ENCODE measurements around the gene ZNF581.

Gene ZNF581

DNA sequence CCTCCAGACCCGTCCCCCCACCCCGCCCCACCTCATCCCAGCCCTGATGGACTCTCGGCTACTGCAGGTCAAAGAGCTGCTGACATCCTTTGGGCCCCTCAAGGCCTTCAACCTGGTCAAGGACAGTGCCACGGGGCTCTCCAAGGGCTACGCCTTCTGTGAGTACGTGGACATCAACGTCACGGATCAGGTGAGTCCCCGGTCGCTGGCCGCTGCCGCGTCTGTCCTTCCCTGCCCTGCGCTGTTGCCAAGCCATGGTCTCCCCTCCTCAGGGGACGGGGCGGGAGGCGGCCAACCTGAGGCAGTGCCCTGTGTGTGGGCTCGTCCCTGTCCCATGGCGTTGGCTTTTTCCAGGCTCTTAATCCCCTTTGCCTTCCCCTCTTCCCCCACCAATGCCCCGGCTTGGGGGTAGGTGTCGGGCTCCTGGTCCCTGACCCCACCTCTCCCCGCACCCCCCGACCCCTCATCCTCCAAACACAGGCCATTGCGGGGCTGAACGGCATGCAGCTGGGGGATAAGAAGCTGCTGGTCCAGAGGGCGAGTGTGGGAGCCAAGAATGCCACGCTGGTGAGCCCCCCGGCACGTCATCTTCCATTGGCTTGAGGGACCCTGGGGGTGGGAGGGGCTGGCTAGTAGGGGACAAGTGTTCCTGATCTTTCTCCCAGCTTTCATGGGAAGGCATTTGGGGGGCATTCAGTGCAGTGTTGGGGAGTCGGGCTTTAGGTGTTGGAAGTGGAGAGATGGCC lies 25.3 kb downstream of the ZNF581 start:
- no peak for DNase-seq

DNA sequence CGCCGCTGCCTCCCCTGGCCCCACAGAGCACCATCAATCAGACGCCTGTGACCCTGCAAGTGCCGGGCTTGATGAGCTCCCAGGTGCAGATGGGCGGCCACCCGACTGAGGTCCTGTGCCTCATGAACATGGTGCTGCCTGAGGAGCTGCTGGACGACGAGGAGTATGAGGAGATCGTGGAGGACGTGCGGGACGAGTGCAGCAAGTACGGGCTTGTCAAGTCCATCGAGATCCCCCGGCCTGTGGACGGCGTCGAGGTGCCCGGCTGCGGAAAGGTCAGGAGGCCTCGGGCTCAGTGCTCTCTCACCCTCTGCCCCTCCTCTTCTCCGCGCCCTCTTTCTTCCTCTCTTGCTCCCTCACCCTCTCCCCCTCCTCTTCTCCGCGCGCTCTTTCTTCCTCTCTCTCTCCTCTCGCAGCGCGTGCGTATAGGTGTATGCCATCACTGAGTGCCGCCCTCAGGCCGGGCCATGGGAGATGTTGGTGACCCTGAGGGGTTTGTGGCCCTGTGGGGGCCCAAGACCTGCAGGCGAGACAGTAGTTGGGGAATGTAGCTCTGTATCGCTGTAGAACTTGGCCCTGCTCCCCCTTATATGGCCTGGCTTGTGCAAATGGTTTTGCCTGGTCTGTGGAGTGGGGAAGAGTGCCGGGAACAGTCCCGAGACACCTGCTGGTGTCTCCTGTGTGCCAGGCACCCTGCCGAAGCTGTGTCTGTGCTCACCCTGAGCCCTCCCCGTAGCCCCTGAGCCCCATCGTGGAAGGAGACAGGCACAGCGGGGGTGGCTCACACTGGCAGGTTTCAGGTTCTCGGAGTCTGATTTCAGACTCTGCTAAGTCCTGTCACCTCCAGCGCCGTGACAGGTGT lies 26.2 kb downstream of the ZNF581 start:
- no peak for DNase-seq

DNA sequence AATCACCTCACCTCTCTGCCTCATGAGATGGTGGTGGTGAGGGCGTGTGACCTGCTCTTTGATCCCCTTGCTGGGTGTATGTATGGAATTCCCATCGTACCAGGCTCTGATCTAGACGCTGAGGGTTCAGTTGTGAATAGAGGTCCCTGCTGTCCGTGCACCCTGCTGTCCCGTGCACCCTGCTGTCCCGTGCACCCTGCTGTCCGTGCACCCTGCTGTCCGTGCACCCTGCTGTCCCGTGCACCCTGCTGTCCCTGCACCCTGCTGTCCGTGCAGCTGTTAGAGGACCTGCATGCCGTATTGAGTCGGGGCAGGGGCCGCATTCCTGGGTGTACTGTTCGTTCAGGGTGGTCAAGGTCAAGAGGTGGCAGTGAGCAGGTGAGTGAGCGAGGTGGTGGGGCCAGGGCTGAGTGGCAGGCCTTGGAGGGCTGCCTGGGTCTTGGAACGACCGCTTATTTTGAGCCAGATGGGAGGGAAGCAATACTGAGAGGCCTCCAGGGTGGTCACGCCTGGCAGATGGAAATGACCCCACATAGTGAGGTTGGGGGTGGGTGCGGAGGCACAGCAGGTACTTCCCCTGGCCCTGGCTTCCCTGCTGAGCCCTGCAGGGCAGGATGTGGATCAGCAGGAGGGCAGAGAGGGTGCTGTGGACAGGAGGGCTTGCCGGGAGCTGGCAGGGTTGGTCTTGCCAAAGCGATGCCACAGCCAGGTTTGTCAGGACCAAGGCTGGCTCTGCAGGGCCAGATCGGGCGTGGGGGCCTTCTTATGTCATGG lies 27.0 kb downstream of the ZNF581 start:
- DNase-seq = no peak

GRCh38 chr19:55671054-55671378 lies 27.6 kb downstream of the ZNF581 start:
- DNase-seq = no peak

GRCh38 chr19:55672418-55672817 lies 29.0 kb downstream of the ZNF581 start:
- no peak for DNase-seq

GRCh38 chr19:55673465-55673864 lies 30.0 kb downstream of the ZNF581 start:
- DNase-seq = no peak

GRCh38 chr19:55673889-55674288 lies 30.4 kb downstream of the ZNF581 start:
- no peak for DNase-seq

GRCh38 chr19:55674459-55674840 lies 31.0 kb downstream of the ZNF581 start:
- no peak for DNase-seq

DNA sequence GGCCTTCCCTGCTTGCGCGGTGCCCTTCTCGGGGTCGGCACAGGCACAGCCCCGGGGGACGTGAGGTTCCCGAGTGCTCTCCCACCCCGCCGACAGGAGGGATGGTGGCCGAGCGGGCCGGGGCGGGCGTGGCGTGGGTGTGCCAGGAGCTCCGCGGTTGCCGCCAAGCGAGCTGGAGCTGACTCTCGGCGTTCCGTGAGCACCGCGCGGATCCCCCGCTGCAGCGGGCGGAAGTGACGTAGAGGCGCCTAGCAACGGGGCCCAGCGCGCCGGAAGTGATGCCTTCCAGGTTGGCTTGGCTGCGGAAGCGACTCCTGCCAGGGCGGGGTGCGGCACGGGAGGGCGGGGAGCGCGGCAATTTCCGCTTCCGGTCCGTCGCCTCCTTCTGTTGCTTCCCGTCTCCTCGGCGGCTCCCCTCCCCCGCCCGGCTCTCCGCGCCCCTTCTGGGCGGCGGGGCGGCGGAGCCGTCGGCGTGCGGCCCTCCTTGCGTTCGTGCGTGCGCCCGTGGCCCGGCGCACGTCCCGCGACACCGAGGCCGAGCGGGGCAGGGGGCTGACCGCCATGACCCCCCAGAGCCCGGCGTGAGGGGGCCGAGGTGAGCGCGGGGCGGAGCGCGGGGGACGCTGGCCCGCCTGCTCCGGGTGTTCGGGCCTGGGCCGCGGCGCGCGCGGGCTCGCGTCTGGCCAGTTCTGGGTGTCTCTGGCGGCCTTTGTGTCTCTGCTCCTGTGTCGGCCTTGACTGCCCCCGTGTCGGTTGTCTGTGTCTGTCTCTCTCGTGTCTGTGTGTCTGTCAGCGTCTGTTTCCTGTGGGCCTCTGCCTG lies 31.6 kb downstream of the ZNF581 start, which contains the start of gene EPN1:
Gene EPN1 (plus strand): TSS at position 386 of the 820 bp plus-strand sequence. CDS start 3,402 bp downstream, outside the sequence.
- DNase-seq = peak; percentile 79

GRCh38 chr19:55675661-55676354 lies 32.4 kb downstream of the ZNF581 start:
- no peak for DNase-seq

DNA sequence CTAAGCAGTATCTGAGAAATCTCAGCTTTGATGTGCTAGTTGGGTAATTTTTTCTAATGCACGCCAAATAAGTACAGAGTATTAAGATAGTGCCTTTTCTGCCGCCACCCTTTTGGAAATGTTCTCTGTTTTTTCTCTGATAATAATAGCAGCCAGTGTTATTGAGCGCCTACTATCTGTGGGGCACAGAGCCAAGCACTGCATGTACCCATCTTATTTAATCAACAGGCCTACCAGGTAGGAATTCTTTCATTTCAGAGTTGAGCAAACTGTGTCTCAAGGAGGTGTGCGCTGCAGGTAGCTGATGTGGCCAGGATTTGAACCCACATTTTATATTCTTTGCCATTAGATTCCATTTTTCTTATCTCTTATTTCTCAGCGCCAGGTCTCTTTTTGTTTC lies 32.9 kb downstream of the ZNF581 start:
- DNase-seq = no peak

DNA sequence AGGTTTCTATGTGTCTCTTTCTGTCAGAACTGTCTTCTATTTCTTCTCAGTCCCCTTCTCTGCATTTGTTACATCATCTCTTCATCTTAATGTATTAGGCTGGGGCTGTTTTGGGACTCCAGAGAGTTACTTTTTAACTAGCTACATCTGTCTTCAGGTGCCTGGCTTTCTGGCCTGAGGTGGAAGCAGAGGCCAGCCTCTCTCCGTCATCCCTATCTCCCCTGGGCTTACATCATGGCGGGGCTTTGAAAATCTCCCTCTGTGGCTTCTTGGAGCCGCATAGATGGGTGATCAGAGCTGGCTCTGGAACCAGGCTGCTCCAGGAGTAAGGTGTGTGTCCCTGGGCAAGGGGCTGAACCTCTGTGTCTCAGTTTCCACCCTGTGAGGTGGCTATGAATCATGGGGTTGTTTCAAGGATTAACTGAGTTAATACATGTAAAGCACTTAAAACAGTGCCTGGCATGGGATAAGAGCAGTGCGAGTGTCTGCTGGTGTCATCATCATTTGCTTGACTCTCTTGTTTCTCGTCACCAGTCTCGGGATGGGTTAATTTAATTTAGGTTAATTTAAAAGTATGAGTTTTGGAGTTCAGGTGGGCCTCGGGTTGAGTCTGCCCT lies 33.5 kb downstream of the ZNF581 start:
- DNase-seq = no peak

DNA sequence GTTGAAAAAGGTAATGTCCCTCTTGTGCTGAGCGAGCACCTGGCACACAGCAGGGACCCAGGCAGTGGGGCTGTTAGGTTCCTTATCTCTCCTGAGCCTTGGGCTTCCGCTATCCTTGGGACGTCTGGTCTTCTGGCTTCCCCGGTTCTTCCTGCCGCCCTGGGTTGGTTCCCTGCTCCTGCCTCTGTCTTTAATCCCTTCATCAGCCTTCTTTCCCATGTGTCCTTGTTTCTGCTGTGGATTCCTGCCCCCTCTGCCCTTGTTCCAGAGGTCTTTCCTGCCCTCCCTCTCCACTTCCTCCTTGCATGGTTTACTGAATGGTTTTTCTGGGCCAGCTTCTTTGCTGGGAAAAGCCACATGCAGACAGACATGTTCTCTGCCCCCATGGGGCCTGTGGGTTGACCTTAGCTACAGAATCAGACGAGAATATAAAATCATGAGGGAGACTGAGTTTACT lies 34.2 kb downstream of the ZNF581 start:
- DNase-seq = no peak

- DNase-seq = no peak
These were observed 34.7 kb downstream of the ZNF581 start for GRCh38 chr19:55678121-55678671.

DNA sequence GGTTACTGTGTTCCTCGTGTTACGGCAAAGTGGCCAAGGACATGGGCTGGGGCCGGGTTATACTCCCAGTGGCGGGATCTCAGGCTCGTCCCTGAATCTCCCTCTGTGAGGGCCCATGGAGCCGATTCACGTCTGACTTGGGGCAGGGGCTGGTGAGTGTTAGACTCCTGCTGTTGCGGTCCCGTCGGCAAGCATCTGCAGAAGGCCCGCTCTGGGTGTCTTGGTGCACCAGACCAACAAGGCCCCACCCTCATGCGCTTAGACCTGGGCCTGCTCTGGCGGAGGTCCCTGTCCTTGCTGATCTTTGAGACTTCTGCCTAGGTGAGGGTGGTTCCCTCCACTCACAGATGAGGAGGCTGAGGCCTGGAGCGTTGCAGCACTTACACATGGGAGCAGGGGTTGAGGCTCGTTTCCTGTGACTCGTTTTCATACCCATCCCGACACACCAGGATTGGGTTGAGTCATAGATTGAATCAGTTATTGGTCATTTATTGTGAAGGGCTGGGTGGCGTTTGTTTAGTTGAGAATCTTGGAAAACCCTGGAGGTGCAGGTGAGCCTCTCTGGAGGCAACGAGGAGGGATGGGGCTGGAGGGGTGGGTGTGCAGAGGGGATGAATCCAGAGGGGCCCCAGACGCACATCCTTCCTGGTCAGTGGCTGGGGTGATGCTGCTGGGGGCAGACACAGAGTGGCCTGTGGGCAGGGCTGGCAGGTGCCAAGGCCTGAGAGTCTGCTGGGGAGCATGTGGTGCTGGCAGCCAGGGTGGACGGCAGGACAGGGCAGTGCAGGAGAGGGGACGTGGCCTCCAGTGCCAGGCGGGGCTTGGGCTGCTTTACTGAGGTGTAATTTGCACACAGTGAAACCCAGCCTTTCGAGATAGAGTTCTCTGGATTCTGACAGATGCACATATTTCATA lies 36.2 kb downstream of the ZNF581 start:
- no peak for DNase-seq

DNA sequence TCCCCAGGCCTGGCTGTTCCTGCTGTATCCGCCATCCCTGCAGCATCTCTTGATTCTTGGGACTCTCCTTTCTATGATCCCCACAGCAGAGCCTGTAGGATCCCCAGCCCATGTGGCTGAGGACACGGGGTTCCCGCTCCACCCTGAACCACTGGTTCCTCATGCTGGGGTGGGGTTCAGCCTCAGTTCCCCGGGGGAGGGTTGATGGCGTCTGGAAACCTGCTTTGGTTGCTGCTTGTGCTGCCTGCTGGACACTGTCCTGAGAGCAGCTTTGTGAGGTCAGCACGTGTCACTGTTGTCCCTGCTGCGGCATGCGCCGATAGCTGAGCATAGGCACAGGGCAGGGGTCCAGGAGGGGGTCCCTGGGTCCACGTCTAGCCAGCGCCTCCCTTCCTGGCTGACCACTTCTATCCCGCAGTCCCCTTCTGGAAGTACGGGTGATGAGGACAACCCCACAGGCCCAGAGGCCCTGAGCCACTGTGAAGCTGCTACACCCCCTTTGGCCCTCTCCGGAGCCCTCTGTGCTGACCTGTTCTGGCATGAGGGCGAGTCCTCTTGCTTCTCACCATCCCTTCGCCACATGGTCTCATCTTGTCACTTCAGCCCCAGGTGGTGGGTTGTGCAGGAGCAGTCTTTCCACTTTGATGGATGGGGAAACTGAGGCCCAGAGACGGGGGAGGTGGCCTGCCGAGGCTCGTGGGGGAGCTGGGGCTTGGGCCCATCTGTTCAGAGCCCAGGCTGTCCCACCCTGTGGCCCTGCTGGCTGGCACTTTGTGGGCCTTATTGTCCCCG lies 37.1 kb downstream of the ZNF581 start:
- DNase-seq = no peak

DNA sequence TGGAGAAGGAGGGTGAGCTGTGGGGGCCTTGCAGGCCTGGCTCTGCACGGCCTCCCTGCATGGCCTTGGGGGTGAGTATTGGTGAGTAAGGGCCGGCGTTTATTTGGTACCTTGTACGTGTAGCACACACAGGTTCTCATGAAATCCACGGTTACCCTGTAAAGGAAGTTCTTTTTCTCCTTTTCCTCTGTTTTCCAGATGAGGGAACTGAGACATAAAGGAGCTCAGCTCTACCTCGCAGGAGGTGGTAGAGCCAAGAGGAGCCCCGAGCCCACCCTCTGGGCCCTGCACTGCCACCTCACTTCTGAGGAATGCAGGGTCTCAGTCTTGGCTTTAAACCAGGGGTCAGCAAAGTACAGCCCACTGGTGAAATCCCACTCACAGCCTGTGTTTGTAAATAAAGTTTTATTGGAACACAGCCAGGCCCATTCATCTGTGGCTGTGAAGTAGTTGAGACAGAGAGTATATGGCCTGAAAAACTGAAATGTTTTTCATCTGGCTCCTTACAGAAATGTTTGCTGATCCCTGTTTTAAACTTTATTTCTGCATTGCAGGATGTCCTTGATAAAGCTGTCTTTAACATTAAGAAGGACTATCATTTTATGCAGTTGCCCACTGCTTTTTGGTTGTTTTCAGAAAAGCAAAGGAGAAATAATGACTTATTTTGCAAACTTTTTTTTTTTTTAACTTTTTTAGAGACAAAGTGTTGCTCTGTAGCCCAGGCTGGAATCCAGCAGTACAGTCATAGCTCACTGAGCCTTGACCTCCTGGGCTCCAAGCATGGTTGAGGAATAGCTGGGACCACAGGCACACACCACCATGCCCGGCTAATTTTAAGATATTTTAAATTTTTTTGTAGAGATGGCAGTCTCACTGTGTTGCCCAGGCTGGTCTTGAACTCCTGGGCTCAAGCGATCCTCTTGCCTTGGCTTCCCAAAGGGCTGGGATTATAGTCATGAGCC lies 38.0 kb downstream of the ZNF581 start:
- DNase-seq = no peak

Measured in NCI-H187 treated with DMSO at 0.1 percent for 48 hours (cell line).